NCI-H526 (cell line): ENCODE data around the gene BNIP3.
A peak's percentile ranks its signal among the peaks of the same experiment; 100 is the strongest.

Source experiments
- DNase-seq, 2 experiments: peaks; one replicate each; lab custom pipeline; 2025; lab: John Stamatoyannopoulos, UW

BNIP3 gene, protein sequence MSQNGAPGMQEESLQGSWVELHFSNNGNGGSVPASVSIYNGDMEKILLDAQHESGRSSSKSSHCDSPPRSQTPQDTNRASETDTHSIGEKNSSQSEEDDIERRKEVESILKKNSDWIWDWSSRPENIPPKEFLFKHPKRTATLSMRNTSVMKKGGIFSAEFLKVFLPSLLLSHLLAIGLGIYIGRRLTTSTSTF

GRCh38 chr10:131981429-131982184, at the start of gene BNIP3:
Gene BNIP3 (minus strand): TSS chr10:131981923. CDS start chr10:131981806, 117 bp downstream.
- peak; percentile 62 to 93 for DNase-seq

DNA sequence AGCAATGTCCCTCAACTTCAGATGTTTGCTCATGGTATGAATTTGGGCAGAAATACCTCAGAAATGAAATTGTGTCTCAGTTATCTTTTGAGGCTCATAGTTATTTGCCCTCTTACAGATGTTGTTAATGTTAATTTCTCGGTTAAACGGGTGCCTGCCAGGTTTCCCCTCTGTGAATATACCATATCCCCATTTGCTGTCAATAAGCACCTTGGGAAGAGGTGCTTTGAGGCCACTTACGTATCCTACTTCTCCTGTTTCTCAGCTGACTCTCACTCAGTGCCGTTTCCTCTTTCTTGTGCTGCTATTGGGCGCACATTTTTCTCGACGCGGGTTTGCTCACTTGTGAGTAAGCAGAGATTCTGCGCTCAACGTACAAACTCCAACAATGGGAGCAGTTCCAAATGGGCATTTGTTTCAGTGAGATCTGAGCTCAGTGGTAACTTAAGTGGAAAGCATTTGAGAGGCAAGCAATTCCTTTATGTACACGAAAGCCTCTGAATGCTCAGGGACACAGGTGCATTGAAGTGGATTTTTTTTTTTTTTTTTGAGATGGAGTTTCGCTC, 49.3 kb upstream of the BNIP3 start:
- no peak for DNase-seq

GRCh38 chr10:132028706-132029105, 47.0 kb upstream of the BNIP3 start:
- no peak for DNase-seq

DNA sequence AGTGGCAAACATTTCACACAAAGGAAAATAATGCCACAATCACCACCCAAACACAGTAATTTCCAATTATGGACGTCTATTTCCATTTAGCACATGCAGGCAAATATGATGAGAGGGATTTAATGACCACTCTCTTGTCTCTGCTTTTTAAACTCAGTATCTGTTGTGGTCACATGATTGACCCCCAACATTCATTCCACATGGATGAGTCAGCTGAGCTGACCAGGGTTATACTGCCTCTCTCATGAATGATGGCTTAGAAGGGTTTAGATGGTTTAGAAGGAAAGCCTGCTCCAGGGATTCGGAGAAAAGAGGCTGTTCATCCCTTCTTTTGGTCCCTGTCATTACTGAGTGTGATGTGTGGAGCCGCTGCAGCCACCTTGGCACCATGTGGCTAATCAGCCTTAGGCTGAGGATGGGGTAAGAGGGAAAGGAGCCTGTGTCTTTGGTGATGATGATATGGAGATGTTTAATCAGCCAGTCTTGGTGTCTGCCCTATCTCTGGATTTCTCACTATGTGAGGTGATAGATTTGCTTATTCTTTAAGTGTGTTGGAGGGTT, 45.8 kb upstream of the BNIP3 start:
- DNase-seq, result no peak

DNA sequence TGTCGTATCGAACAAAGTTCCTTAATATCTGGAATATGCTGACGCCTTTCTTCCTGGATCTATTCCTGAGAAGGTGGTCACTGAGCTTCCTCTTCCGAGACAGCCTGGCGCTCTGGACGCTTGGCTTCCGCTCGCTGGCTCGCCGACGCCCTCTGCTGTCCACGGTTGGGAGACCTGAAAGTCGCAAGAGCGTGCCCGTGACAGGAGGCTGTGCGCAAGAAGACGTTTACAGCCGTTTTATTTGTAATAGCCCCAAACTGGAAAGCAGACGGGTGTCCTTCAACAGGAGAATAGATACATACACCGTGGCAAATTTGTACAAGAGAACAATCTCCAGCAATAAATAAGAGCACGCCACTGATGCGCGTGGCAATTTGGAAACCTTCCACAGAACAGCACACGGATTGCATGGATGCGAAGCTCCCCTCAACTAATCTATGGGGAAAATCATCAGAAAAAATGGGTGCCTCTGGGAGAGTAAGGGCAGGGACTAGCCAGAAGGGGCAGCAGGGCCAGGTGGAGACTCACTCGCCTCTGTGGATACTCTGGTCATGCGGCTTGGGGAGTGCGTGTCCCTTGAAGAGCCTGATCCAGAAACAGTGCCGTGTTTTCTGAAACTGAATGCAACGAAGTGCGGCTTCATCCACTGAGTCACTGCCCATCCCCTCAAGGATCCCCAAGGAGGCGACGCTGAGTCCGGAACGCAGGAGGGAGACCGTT, 41.5 kb upstream of the BNIP3 start:
- DNase-seq, result peak; percentile 58 to 83

DNA sequence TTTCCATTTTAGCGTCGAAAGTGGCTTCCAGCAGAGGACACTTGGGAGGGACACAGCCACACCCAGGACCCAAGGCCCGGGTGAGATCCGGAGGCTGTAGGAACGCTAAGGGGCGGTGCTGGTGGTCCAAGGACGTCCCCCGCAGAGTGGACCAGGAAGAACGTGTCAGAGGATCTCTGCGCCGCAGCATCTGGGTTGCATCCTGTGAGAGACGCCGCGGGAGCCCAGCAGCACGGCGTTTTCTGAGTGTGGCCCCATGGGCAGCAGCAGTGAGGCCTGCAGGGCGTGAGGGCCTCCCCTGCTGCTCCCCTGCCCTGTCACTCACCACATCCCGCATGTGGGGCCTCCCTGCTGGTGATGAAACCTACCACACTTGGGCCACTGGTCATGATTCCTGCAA, 40.5 kb upstream of the BNIP3 start:
- DNase-seq, result no peak

DNA sequence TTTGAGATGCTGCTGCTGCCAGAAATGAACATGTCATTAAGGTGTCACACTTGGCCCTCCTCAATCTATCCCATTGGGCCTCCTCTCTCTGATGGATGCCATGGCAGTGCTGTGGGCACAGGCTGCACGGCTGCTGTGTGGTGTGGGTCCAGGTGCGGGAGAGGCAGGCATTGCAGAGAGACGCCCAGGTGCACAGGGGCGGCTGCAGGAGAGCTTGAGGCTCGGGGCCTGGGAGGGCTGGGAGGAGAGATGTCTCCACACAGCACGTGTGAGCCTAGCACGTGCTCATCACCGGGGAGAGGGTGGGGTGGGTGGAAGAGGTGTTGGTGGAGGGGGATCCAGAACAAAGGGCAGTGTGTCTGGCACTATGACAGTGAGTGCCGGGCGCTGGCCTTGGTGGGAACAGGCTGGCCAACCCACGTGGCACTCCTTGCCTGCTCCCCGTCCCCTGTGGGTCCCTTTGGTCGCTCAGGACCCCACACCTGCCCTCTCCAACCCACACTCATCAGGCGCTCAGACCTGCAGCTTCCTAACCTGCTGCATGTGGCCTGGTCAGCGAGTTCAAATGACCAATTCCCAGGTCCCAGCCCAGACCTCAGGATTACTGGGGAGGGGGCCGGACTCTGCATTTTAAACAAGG, 39.9 kb upstream of the BNIP3 start:
- no peak for DNase-seq

- no peak for DNase-seq
Observed at GRCh38 chr10:132021046-132021445, 39.3 kb upstream of the BNIP3 start.

DNA sequence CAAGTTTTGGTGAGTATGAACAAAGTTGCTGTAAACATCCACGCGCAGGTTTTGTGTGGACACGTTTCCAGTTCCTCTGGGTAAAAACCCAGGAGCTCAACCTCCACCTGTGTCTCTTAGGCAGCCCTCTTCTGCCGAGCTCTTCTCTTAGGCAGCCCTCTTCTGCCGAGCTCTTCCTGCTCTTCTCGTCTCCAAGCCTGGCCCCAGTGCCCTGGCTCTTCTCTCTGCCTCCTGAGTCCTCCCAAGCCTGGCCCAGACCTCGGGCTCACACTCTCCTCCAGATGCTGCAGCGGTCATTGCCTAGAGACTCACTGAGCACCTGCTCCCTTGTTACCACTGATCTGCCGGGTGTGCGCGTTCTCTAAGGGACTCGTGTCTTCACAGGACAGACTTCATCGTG, 38.7 kb upstream of the BNIP3 start:
- no peak for DNase-seq

DNA sequence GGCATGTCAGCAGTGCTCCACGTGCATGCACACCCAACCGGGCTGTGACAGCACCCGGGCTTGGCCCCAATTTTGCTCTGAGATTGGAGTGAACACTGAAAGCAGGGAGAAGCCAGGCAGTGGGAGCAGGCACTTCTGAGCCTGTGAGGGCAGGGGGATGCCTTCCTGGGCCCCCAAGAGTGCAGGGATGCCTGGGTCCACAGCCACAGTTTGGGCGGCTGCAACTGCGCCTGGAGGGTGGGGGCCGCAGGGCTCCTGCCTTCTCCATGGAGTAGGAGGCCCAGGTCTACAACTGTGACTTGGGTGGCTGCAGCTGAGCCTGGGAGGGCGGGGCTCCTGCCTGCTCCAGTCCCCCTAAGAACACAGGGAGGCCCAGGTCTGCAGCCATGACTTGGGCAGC, 37.6 kb upstream of the BNIP3 start:
- DNase-seq, result no peak

DNA sequence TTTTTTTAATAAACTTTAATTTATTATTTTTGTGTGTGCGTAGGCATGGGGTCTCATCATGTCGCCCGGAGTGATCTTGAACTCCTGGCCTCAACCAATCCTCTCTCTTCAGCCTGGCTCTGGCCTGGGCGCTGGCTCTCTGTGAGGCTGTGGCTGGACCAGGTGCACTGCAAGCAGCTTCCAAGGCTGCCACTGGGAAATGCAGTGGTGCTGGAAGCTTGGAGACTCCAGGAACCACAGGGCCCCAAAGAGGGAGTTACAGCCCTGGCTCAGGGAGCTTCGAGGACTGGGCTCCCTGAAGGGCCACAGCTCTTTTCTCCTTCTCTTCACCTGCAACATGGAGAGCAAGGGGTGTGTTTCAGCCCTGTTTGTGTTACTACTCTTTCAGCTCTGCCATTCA, 36.7 kb upstream of the BNIP3 start:
- DNase-seq, result no peak

GRCh38 chr10:132016514-132016913, 34.8 kb upstream of the BNIP3 start:
- no peak for DNase-seq

DNA sequence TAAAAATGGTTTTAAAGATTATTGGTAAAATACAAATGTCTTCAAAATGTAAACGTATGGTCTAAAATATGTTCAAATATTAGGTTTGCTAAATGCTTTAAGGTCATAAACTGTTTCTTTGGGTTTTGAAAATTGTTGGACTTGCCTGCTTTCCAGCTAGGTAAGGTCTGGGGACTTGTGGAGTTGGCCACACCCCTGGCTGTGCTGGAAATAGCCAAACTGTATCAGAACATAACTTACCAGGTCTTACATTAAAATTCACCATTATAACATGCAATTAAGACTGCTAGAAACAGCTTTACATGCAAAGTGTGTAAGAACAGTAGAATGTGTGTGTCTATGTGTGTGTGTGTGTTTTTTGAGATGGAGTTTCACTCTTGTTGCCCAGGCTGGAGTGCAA, 29.7 kb upstream of the BNIP3 start:
- no peak for DNase-seq

- DNase-seq, result no peak
Observed at GRCh38 chr10:132011024-132011423, 29.3 kb upstream of the BNIP3 start.

- no peak for DNase-seq
Observed at GRCh38 chr10:132010483-132010882, 28.8 kb upstream of the BNIP3 start.

- no peak for DNase-seq
Observed at GRCh38 chr10:132009575-132009974, 27.9 kb upstream of the BNIP3 start.

DNA sequence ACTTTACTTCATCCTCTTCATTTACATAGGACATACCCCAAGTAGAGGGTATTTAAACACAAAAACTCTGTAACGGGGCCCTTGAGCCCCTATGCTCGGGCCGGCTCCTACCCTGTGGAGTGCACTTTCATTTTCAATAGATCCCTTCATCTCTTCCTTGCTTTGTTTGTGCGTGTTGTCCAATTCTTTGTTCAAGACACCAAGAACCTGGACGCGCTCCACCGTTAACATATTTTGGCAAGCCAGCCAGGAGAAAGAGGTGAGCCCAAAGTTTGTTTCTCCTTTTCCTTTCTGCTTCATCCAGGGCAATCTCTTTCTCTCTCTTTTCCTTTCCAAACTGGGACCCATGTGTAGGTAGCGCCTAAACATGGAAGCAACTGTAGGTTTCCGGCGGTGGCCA, 26.0 kb upstream of the BNIP3 start:
- DNase-seq, result no peak

- no peak for DNase-seq
Observed at GRCh38 chr10:132006966-132007365, 25.2 kb upstream of the BNIP3 start.

DNA sequence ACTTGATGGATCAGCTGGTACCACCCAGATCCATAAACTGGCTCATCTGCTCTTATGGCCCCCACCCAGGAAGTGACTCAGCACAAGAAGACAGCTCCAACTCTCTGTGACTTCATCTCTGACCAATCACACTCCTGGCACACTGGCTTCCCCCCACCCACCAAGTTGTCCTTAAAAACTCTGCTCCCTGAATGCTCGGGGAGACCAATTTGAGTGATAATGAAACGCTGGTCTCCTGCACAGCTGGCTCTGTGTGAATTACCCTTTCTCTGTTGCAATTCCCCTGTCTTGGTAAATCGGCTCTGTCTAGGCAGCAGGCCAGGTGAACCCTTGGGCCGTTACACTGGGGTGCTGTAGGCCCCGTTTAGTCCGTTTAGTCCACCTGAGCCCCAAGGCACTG, 23.4 kb upstream of the BNIP3 start:
- no peak for DNase-seq

DNA sequence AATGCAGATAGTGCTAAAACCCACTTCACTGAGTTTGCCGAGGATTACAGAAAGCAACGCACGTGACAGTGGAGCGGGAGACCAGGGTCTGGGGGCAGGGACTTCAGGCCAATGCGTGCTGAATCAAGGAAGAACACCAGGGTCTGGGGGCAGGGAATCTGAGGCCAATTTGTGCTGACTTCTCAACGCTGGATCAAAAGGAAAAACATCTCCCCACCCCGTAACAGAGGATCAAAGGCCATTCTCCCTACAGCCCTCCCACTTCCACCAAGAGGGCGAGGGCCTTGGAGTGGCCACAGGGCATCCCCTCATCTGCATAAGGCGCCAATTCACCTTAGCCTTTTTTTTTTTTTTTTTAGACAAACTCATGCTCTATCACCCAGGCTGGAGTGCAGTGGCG, 22.3 kb upstream of the BNIP3 start:
- DNase-seq, result no peak

- no peak for DNase-seq
Observed at GRCh38 chr10:132003282-132003924, 21.7 kb upstream of the BNIP3 start.

DNA sequence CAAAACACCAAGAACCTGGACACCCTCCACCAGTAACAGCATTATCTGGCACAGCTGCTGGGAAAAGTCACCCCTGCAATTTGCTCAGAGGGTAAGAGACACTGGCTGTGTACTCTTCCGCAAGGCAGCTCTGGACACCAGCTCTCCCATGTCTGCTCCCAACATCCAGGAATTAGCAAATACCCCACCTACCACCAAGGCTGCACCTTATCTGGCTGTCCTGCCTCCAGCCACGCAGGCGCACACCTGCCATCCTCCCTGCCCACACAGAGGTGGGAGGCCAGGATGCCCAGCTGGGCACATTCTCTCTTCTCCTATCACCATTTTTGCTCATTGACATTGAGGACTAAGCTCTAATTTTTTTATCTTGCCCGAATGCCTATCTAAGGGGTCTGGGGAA, 20.3 kb upstream of the BNIP3 start:
- no peak for DNase-seq
